ENCODE results near the gene OR4C12. TPM values are rescaled to one million over a fixed set of nuclear protein-coding genes. Genes with fewer than 3 reads are reported as not detected.

OR4C12 gene
- total and polyA plus RNA-seq, 10 of the 15 experiments (the other 5 are each of a cell fraction or from before 2014, with no cell fraction given) = not detected

- TF ChIP-seq ZNF592 (IDR thresholded peaks at IDR 0.05) (no peak), E4F1 (IDR thresholded peaks at IDR 0.05; ENCODE audit: borderline replicate concordance, partially characterized antibody) (no peak), HSF1 (IDR thresholded peaks at IDR 0.05; ENCODE audit: low read depth, low read length) (no peak)
These were observed 47.9 kb upstream of the OR4C12 start (continued) for GRCh38 chr11:50030193-50030592.

Data from GM12878 (cell line).